ENCODE measurements around the gene SGMS2. TPM values are rescaled to one million over a fixed set of nuclear protein-coding genes. Genes with fewer than 3 reads are reported as not detected.

The SGMS2 gene
- polyA plus RNA-seq, 3 donors: 20.8 to 32.7 (median 23.0) TPM

GRCh38 chr4:107778784-107779530, 45.8 kb upstream of the SGMS2 start:
- Mint-ChIP-seq H3K4me3 (no peak overlapping the region), H3K4me1 (no peaks in the 10 kb centered on the region), H3K36me3 (peaks cover 0 to 3% of the 10 kb centered on the region in 2 donors), H3K9me3 (peaks cover 9 to 28% (median 13%) of the 10 kb centered on the region in 7 donors), H3K27ac (no peak overlapping the region), H3K27me3 (ENCODE audit: low read depth in 3 of 3) (peaks cover 0 to 2% (median 0%) of the 10 kb centered on the region in 3 donors)
- Histone ChIP-seq H3K9ac (ENCODE audit: insufficient read depth, low read length, poor library complexity, severe bottlenecking) (no peak overlapping the region), H4K20me1 (ENCODE audit: insufficient read depth, low read length) (no peaks in the 10 kb centered on the region), H3K4me3 (replicated peaks in 1 of 3; ENCODE audit: low read depth in 2 of 3, low read length in 3 of 3) (no peak overlapping the region), H3K36me3 (replicated peaks in 1 of 2; ENCODE audit: control insufficient read depth in 1 of 2, insufficient read depth in 2 of 2, low read length in 2 of 2) (no peaks in the 10 kb centered on the region), H3K9me3 (replicated peaks in 1 of 2; ENCODE audit: control insufficient read depth in 1 of 2, insufficient read depth in 1 of 2, low read length in 2 of 2) (peaks cover 10 to 14% of the 10 kb centered on the region in 2 donors), H3K4me1 (ENCODE audit: control insufficient read depth in 1 of 2, insufficient read depth in 2 of 2, low read length in 2 of 2) (no peaks in the 10 kb centered on the region), H3K4me2 (replicated peaks; ENCODE audit: extremely low read depth, low read length, poor library complexity, severe bottlenecking) (no peak overlapping the region), H3K27ac (ENCODE audit: low read depth in 1 of 2, low read length in 2 of 2) (no peak overlapping the region), H3K79me2 (ENCODE audit: insufficient read depth, low read length) (no peaks in the 10 kb centered on the region), H2AFZ (ENCODE audit: insufficient read depth, low read depth, low read length, poor library complexity, severe bottlenecking) (no peak overlapping the region), H3K27me3 (ENCODE audit: control insufficient read depth in 2 of 2, insufficient read depth in 2 of 2, low read length in 2 of 2) (no peaks in the 10 kb centered on the region)
- no peak for TF ChIP-seq CTCF (IDR thresholded peaks at IDR 0.05)
- WGBS (ENCODE audit: insufficient coverage): no CpG with 5 or more reads among the region's 2 CpGs
- intact Hi-C loops (cut with micrococcal nuclease): no loop called here
- no peak for DNase-seq

- H3K36me3 ChIP-seq (replicated peaks in 1 of 2; ENCODE audit: control insufficient read depth in 1 of 2, insufficient read depth in 2 of 2, low read length in 2 of 2): no peaks in the 10 kb centered on the region
- H3K9ac ChIP-seq (ENCODE audit: insufficient read depth, low read length, poor library complexity, severe bottlenecking): no peak overlapping the region
- no peak overlapping the region for H3K27ac ChIP-seq (ENCODE audit: low read depth in 1 of 2, low read length in 2 of 2)
- Mint-ChIP-seq H3K36me3 (peaks cover 0 to 3% of the 10 kb centered on the region in 2 donors), H3K4me1 (no peaks in the 10 kb centered on the region), H3K27me3 (ENCODE audit: low read depth in 3 of 3) (peaks cover 0 to 2% (median 2%) of the 10 kb centered on the region in 3 donors), H3K4me3 (no peak overlapping the region), H3K27ac (no peak overlapping the region), H3K9me3 (peaks cover 7 to 26% (median 13%) of the 10 kb centered on the region in 7 donors)
- H3K4me1 ChIP-seq (ENCODE audit: control insufficient read depth in 1 of 2, insufficient read depth in 2 of 2, low read length in 2 of 2): no peaks in the 10 kb centered on the region
- peaks cover 8 to 14% of the 10 kb centered on the region in 2 donors for H3K9me3 ChIP-seq (replicated peaks in 1 of 2; ENCODE audit: control insufficient read depth in 1 of 2, insufficient read depth in 1 of 2, low read length in 2 of 2)
- no peaks in the 10 kb centered on the region for H4K20me1 ChIP-seq (ENCODE audit: insufficient read depth, low read length)
- intact Hi-C loops (cut with micrococcal nuclease): no loop called here
- DNase-seq: no peak
- no CpG with 5 or more reads among the region's 2 CpGs for WGBS (ENCODE audit: insufficient coverage)
- H2AFZ ChIP-seq (ENCODE audit: insufficient read depth, low read depth, low read length, poor library complexity, severe bottlenecking): no peak overlapping the region
- no peak for TF ChIP-seq CTCF (IDR thresholded peaks at IDR 0.05)
- H3K4me2 ChIP-seq (replicated peaks; ENCODE audit: extremely low read depth, low read length, poor library complexity, severe bottlenecking): no peak overlapping the region
- H3K79me2 ChIP-seq (ENCODE audit: insufficient read depth, low read length): no peaks in the 10 kb centered on the region
- H3K4me3 ChIP-seq (replicated peaks in 1 of 3; ENCODE audit: low read depth in 2 of 3, low read length in 3 of 3): no peak overlapping the region
- H3K27me3 ChIP-seq (ENCODE audit: control insufficient read depth in 2 of 2, insufficient read depth in 2 of 2, low read length in 2 of 2): no peaks in the 10 kb centered on the region
Measured at GRCh38 chr4:107780665-107781064, 44.1 kb upstream of the SGMS2 start.

Measured in CD14-positive monocyte (primary cell).